Measurements from ENCODE around the gene CD226.

CD226 gene

GRCh38 chr18:69844656-69845055, 103.0 kb downstream of the CD226 start:
- Histone ChIP-seq H3K4me2 (no peak overlapping the region), H2AFZ (ENCODE audit: low read depth) (no peak overlapping the region), H3K79me2 (ENCODE audit: insufficient read depth, low read depth) (no peaks in the 10 kb centered on the region), H4K20me1 (ENCODE audit: insufficient read depth) (no peaks in the 10 kb centered on the region), H3K9ac (no peak overlapping the region), H3K27ac (no peak overlapping the region), H3K36me3 (ENCODE audit: insufficient read depth) (no peaks in the 10 kb centered on the region), H3K27me3 (ENCODE audit: insufficient read depth, low read depth) (no peaks in the 10 kb centered on the region), H3K4me3 (IDR thresholded peaks at IDR 0.05; ENCODE audit: insufficient read depth, low read depth, low read length) (no peak overlapping the region), H3K4me1 (ENCODE audit: low read depth, poor library complexity, severe bottlenecking) (no peaks in the 10 kb centered on the region)
- TF ChIP-seq CTCF (conservative IDR thresholded peaks at IDR 0.05; ENCODE audit: low read depth, low read length), result no peak

- TF ChIP-seq CTCF (conservative IDR thresholded peaks at IDR 0.05; ENCODE audit: low read depth, low read length), result no peak
- no peaks in the 10 kb centered on the region for H3K4me1 ChIP-seq (ENCODE audit: low read depth, poor library complexity, severe bottlenecking)
- no peaks in the 10 kb centered on the region for H4K20me1 ChIP-seq (ENCODE audit: insufficient read depth)
- no peaks in the 10 kb centered on the region for H3K79me2 ChIP-seq (ENCODE audit: insufficient read depth, low read depth)
- no peak overlapping the region for H2AFZ ChIP-seq (ENCODE audit: low read depth)
- H3K27me3 ChIP-seq (ENCODE audit: insufficient read depth, low read depth), result no peaks in the 10 kb centered on the region
- H3K4me3 ChIP-seq (IDR thresholded peaks at IDR 0.05; ENCODE audit: insufficient read depth, low read depth, low read length), result no peak overlapping the region
- H3K4me2 ChIP-seq, result no peak overlapping the region
- H3K9ac ChIP-seq, result no peak overlapping the region
- H3K36me3 ChIP-seq (ENCODE audit: insufficient read depth), result no peaks in the 10 kb centered on the region
- H3K27ac ChIP-seq, result no peak overlapping the region
These were observed 104.7 kb downstream of the CD226 start for GRCh38 chr18:69843015-69843414.

- Histone ChIP-seq H3K27ac (no peak overlapping the region), H3K9ac (no peak overlapping the region), H4K20me1 (ENCODE audit: insufficient read depth) (no peaks in the 10 kb centered on the region), H3K36me3 (ENCODE audit: insufficient read depth) (no peaks in the 10 kb centered on the region), H2AFZ (ENCODE audit: low read depth) (no peak overlapping the region), H3K27me3 (ENCODE audit: insufficient read depth, low read depth) (no peaks in the 10 kb centered on the region), H3K4me3 (IDR thresholded peaks at IDR 0.05; ENCODE audit: insufficient read depth, low read depth, low read length) (no peak overlapping the region), H3K79me2 (ENCODE audit: insufficient read depth, low read depth) (no peaks in the 10 kb centered on the region), H3K4me1 (ENCODE audit: low read depth, poor library complexity, severe bottlenecking) (no peaks in the 10 kb centered on the region), H3K4me2 (no peak overlapping the region)
- no peak for TF ChIP-seq CTCF (conservative IDR thresholded peaks at IDR 0.05; ENCODE audit: low read depth, low read length)
These were observed 106.6 kb downstream of the CD226 start for GRCh38 chr18:69841117-69841516.

GRCh38 chr18:69840445-69840844, 107.2 kb downstream of the CD226 start:
- Histone ChIP-seq H3K4me2 (no peak overlapping the region), H4K20me1 (ENCODE audit: insufficient read depth) (no peaks in the 10 kb centered on the region), H3K4me3 (IDR thresholded peaks at IDR 0.05; ENCODE audit: insufficient read depth, low read depth, low read length) (no peak overlapping the region), H3K36me3 (ENCODE audit: insufficient read depth) (no peaks in the 10 kb centered on the region), H3K4me1 (ENCODE audit: low read depth, poor library complexity, severe bottlenecking) (no peaks in the 10 kb centered on the region), H3K27ac (no peak overlapping the region), H3K27me3 (ENCODE audit: insufficient read depth, low read depth) (no peaks in the 10 kb centered on the region), H3K9ac (no peak overlapping the region), H3K79me2 (ENCODE audit: insufficient read depth, low read depth) (no peaks in the 10 kb centered on the region), H2AFZ (ENCODE audit: low read depth) (no peak overlapping the region)
- no peak for TF ChIP-seq CTCF (conservative IDR thresholded peaks at IDR 0.05; ENCODE audit: low read depth, low read length)

GRCh38 chr18:69840001-69840400, 107.7 kb downstream of the CD226 start:
- no peaks in the 10 kb centered on the region for H3K36me3 ChIP-seq (ENCODE audit: insufficient read depth)
- no peak for TF ChIP-seq CTCF (conservative IDR thresholded peaks at IDR 0.05; ENCODE audit: low read depth, low read length)
- H3K4me3 ChIP-seq (IDR thresholded peaks at IDR 0.05; ENCODE audit: insufficient read depth, low read depth, low read length), result no peak overlapping the region
- no peak overlapping the region for H2AFZ ChIP-seq (ENCODE audit: low read depth)
- no peak overlapping the region for H3K9ac ChIP-seq
- H3K27ac ChIP-seq, result no peak overlapping the region
- H4K20me1 ChIP-seq (ENCODE audit: insufficient read depth), result no peaks in the 10 kb centered on the region
- no peak overlapping the region for H3K4me2 ChIP-seq
- no peaks in the 10 kb centered on the region for H3K27me3 ChIP-seq (ENCODE audit: insufficient read depth, low read depth)
- H3K4me1 ChIP-seq (ENCODE audit: low read depth, poor library complexity, severe bottlenecking), result no peaks in the 10 kb centered on the region
- no peaks in the 10 kb centered on the region for H3K79me2 ChIP-seq (ENCODE audit: insufficient read depth, low read depth)

Measured in KMS-11 (cell line).